GM23248 (cell line): ENCODE data around the gene OR6X1.

Experiments
- EZH2 ChIP-seq: fragments of 200-600 bp; sonication (generic); IDR thresholded peaks from 2 replicates; pipeline ENCODE4 v1.6.1; 2018; ENCODE audit warnings: antibody characterized with exemption, mild to moderate bottlenecking; ENCODE audit not compliant: insufficient read depth, poor library complexity, severe bottlenecking
- EZH2phosphoT487 ChIP-seq: fragments of 200-600 bp; sonication (generic); IDR thresholded peaks from 2 replicates; pipeline ENCODE4 v1.6.1; 2018; ENCODE audit warnings: antibody characterized with exemption, moderate library complexity, mild to moderate bottlenecking, low read depth; ENCODE audit not compliant: insufficient read depth

DNA sequence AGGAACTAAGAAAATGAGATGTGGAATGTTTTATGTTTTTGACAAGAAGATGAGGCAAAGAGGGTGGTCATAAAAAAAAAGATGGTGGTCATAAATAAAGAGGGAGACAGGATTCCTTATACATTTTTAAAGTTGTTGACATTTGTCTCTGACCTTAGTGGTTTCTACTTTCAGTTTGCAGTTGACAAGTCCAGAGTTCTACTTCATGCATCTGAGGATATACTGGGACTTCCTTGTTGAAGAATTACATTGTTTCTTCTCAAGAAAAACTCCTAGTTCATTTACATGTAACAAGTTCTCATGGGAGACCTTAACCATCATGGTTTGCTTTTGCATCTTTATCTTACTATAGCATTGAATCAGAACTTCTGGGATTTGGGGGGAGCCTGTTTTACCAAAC, 1.2 kb downstream of the OR6X1 start:
- TF ChIP-seq EZH2 (no peak), EZH2phosphoT487 (no peak)
